ENCODE data around the gene CERT1.

The CERT1 gene

GRCh38 chr5:75473463-75473862 lies 38.0 kb downstream of the CERT1 start:
- DNase-seq (ENCODE audit: low spot score): no peak

- DNase-seq (ENCODE audit: low spot score): no peak
These were observed 38.5 kb downstream of the CERT1 start for GRCh38 chr5:75472973-75473372.

- no peak for DNase-seq (ENCODE audit: low spot score)
These were observed 40.2 kb downstream of the CERT1 start for GRCh38 chr5:75471193-75471592.

GRCh38 chr5:75469017-75469416 lies 42.4 kb downstream of the CERT1 start:
- no peak for DNase-seq (ENCODE audit: low spot score)

- DNase-seq (ENCODE audit: low spot score): no peak
These were observed 42.8 kb downstream of the CERT1 start for GRCh38 chr5:75468593-75468992.

GRCh38 chr5:75466006-75466716 lies 45.3 kb downstream of the CERT1 start:
- DNase-seq (ENCODE audit: low spot score): no peak

- DNase-seq (ENCODE audit: low spot score): no peak
These were observed 45.9 kb downstream of the CERT1 start for GRCh38 chr5:75465480-75465879.

- DNase-seq (ENCODE audit: low spot score): no peak
These were observed 47.7 kb downstream of the CERT1 start for GRCh38 chr5:75463726-75464125.

- no peak for DNase-seq (ENCODE audit: low spot score)
These were observed 49.8 kb downstream of the CERT1 start for GRCh38 chr5:75461679-75462078.

GRCh38 chr5:75460942-75461610 lies 50.4 kb downstream of the CERT1 start:
- no peak for DNase-seq (ENCODE audit: low spot score)

GRCh38 chr5:75460532-75460931 lies 50.9 kb downstream of the CERT1 start:
- no peak for DNase-seq (ENCODE audit: low spot score)

GRCh38 chr5:75457691-75458090 lies 53.7 kb downstream of the CERT1 start:
- no peak for DNase-seq (ENCODE audit: low spot score)

GRCh38 chr5:75457161-75457560 lies 54.3 kb downstream of the CERT1 start:
- no peak for DNase-seq (ENCODE audit: low spot score)

GRCh38 chr5:75450069-75450468 lies 61.4 kb downstream of the CERT1 start:
- no peak for DNase-seq (ENCODE audit: low spot score)

GRCh38 chr5:75446068-75446467 lies 65.4 kb downstream of the CERT1 start:
- DNase-seq (ENCODE audit: low spot score): no peak

GRCh38 chr5:75441560-75441959 lies 69.9 kb downstream of the CERT1 start:
- no peak for DNase-seq (ENCODE audit: low spot score)

GRCh38 chr5:75439276-75439675 lies 72.2 kb downstream of the CERT1 start:
- no peak for DNase-seq (ENCODE audit: low spot score)

GRCh38 chr5:75438722-75439121 lies 72.7 kb downstream of the CERT1 start:
- no peak for DNase-seq (ENCODE audit: low spot score)

- DNase-seq (ENCODE audit: low spot score): no peak
These were observed 76.3 kb downstream of the CERT1 start for GRCh38 chr5:75435096-75435495.

- no peak for DNase-seq (ENCODE audit: low spot score)
These were observed 77.5 kb downstream of the CERT1 start for GRCh38 chr5:75433814-75434506.

GRCh38 chr5:75414241-75414640 lies 97.2 kb downstream of the CERT1 start:
- DNase-seq (ENCODE audit: low spot score): no peak

GRCh38 chr5:75412111-75412990 lies 99.1 kb downstream of the CERT1 start:
- no peak for DNase-seq (ENCODE audit: low spot score)

All from SK-N-DZ (cell line).